ENCODE results near the gene TMEM240.

GRCh38 chr1:1578371-1578940 is 38.0 kb upstream of the TMEM240 start:
- no peak for TF ChIP-seq POLR2A (IDR thresholded peaks at IDR 0.05; ENCODE audit: low read depth, low read length)
- TF ChIP-seq, protein P1, sequence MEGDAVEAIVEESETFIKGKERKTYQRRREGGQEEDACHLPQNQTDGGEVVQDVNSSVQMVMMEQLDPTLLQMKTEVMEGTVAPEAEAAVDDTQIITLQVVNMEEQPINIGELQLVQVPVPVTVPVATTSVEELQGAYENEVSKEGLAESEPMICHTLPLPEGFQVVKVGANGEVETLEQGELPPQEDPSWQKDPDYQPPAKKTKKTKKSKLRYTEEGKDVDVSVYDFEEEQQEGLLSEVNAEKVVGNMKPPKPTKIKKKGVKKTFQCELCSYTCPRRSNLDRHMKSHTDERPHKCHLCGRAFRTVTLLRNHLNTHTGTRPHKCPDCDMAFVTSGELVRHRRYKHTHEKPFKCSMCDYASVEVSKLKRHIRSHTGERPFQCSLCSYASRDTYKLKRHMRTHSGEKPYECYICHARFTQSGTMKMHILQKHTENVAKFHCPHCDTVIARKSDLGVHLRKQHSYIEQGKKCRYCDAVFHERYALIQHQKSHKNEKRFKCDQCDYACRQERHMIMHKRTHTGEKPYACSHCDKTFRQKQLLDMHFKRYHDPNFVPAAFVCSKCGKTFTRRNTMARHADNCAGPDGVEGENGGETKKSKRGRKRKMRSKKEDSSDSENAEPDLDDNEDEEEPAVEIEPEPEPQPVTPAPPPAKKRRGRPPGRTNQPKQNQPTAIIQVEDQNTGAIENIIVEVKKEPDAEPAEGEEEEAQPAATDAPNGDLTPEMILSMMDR (IDR thresholded peaks at IDR 0.05; ENCODE audit: extremely low read depth in 1 of 2, insufficient read depth in 1 of 2, low read depth in 1 of 2, low read length in 2 of 2) = no peak
